Natural killer cell (primary cell): Measurements from ENCODE around the gene FRMD4A. TPM values are rescaled to one million over a fixed set of nuclear protein-coding genes. Genes with fewer than 3 reads are reported as not detected.

ENCODE experiments used
- ATAC-seq, 3 donors: fragments of 150-1000 bp in 2 of 3; fragments of 200-7000 bp in 1 of 3; cut with Tn5 transposase; 1 replicate in 1 of 3; 2 replicates in 2 of 3; pipeline ENCODE4 v1.10.0; 2021; ENCODE audit warnings: mild to moderate bottlenecking in 2 of 3, moderate library complexity in 2 of 3
- DNase-seq, 2 donors: peaks; one replicate each; pipeline versions ENCODE4 v3.0.0 to v3.0.0-alpha.2; 2013 to 2021; ENCODE audit warnings: mixed read lengths in 1 of 2
- H3K27ac ChIP-seq: one replicate; pipeline ENCODE4 v1.5.1; 2013; ENCODE audit warnings: mild to moderate bottlenecking, low read length
- H3K27me3 ChIP-seq: one replicate; pipeline ENCODE4 v1.6.1; 2013; ENCODE audit warnings: low read length; ENCODE audit not compliant: control insufficient read depth, insufficient read depth
- H3K36me3 ChIP-seq: one replicate; pipeline ENCODE4 v1.6.1; 2013; ENCODE audit warnings: low read length; ENCODE audit not compliant: control insufficient read depth, insufficient read depth
- H3K4me1 ChIP-seq: one replicate; pipeline ENCODE4 v1.6.1; 2013; ENCODE audit warnings: low read length; ENCODE audit not compliant: control insufficient read depth, insufficient read depth
- H3K4me3 ChIP-seq: one replicate; pipeline ENCODE4 v1.5.1; 2013; ENCODE audit warnings: low read length
- H3K9me3 ChIP-seq: one replicate; pipeline ENCODE4 v1.6.1; 2013; ENCODE audit warnings: low read length; ENCODE audit not compliant: control insufficient read depth, insufficient read depth
- H3K27ac Mint-ChIP-seq, 2 donors: one replicate each; pipeline ENCODE4 v1.8.0; 2022; ENCODE audit warnings: mild to moderate bottlenecking in 2 of 2, mixed read lengths in 2 of 2, moderate library complexity in 1 of 2
- H3K27me3 Mint-ChIP-seq, 2 donors: one replicate each; pipeline ENCODE4 v1.8.0; 2022; ENCODE audit warnings: low read depth in 2 of 2, mixed read lengths in 2 of 2
- H3K36me3 Mint-ChIP-seq: one replicate; pipeline ENCODE4 v1.8.0; 2022; ENCODE audit warnings: mixed read lengths
- H3K4me1 Mint-ChIP-seq, 2 donors: one replicate each; pipeline ENCODE4 v1.8.0; 2022; ENCODE audit warnings: mixed read lengths in 2 of 2
- H3K4me3 Mint-ChIP-seq: one replicate; pipeline ENCODE4 v1.8.0; 2022; ENCODE audit warnings: mild to moderate bottlenecking, moderate library complexity, mixed read lengths
- H3K9me3 Mint-ChIP-seq, 2 donors: one replicate each; pipeline ENCODE4 v1.8.0; 2022; ENCODE audit warnings: mixed read lengths in 2 of 2
- CTCF ChIP-seq: fragments of 200-600 bp; IDR thresholded peaks from one replicate; pipeline ENCODE4 v1.8.0; 2022; ENCODE audit warnings: antibody characterized with exemption
- WGBS: methylation state at CpG from one replicate; pipeline ENCODE4 v1.1.7; 2013; ENCODE audit warnings: missing lambda C conversion rate; ENCODE audit not compliant: insufficient coverage; 5-methylcytosine and 5-hydroxymethylcytosine counted together
- intact Hi-C: fragments of 100-400 bp; cut with micrococcal nuclease; formaldehyde crosslinking; loops from one replicate; pipeline ENCODE4 v1.14.2; 2022
- total RNA-seq, 4 donors: library from RNA; stranded (reverse); fragments of 120-200 nt in 1 of 4; gene quantifications; one replicate each; pipeline versions ENCODE4 v1.2.3 to v1.2.4, GENCODE V29; 2013 to 2022

Gene FRMD4A
- total RNA-seq, 3 donors from 2014 or later (not counting 1 experiment from before 2014, with no cell fraction given), result 0.36 to 0.38 TPM; not detected in 1

- intact Hi-C loops, result no loop called here
- peaks cover 28 to 41% of the 10 kb centered on the region in 2 donors for H3K27me3 Mint-ChIP-seq
- TF ChIP-seq CTCF, result no peak
- peaks cover 0 to 19% of the 10 kb centered on the region in 2 donors for H3K4me1 Mint-ChIP-seq
- H3K9me3 Mint-ChIP-seq, result no peaks in the 10 kb centered on the region
- H3K4me3 Mint-ChIP-seq, result no peak overlapping the region
- ATAC-seq (no peak), DNase-seq (no peak)
- no peak overlapping the region for H3K4me3 ChIP-seq
- peaks cover 9% of the 10 kb centered on the region for H3K4me1 ChIP-seq
- no peak overlapping the region for H3K27ac ChIP-seq
- WGBS, result 81% methylated on average over 10 of the region's 10 CpGs
- no peaks in the 10 kb centered on the region for H3K36me3 ChIP-seq
- H3K36me3 Mint-ChIP-seq, result no peaks in the 10 kb centered on the region
- H3K27me3 ChIP-seq, result no peaks in the 10 kb centered on the region
- H3K9me3 ChIP-seq, result no peaks in the 10 kb centered on the region
- no peak overlapping the region for H3K27ac Mint-ChIP-seq
Measured at GRCh38 chr10:13706604-13707003, 624.1 kb downstream of the FRMD4A start.

- DNase-seq (no peak), ATAC-seq (no peak)
- H3K27ac ChIP-seq, result no peak overlapping the region
- H3K9me3 ChIP-seq, result no peaks in the 10 kb centered on the region
- H3K27me3 ChIP-seq, result no peaks in the 10 kb centered on the region
- H3K4me1 ChIP-seq, result peaks cover 9% of the 10 kb centered on the region
- Mint-ChIP-seq H3K27me3 (peaks cover 28 to 41% of the 10 kb centered on the region in 2 donors), H3K9me3 (no peaks in the 10 kb centered on the region), H3K36me3 (no peaks in the 10 kb centered on the region), H3K27ac (no peak overlapping the region), H3K4me3 (no peak overlapping the region), H3K4me1 (peaks cover 0 to 19% of the 10 kb centered on the region in 2 donors)
- H3K4me3 ChIP-seq, result no peak overlapping the region
- no peaks in the 10 kb centered on the region for H3K36me3 ChIP-seq
- 87% methylated on average over 3 of the region's 4 CpGs for WGBS
- TF ChIP-seq CTCF, result no peak
- intact Hi-C loops, result no loop called here
Measured at GRCh38 chr10:13706175-13706574, 624.5 kb downstream of the FRMD4A start.

- Histone ChIP-seq H3K27ac (no peak overlapping the region), H3K4me1 (peaks cover 9% of the 10 kb centered on the region), H3K4me3 (no peak overlapping the region), H3K36me3 (no peaks in the 10 kb centered on the region), H3K9me3 (no peaks in the 10 kb centered on the region), H3K27me3 (no peaks in the 10 kb centered on the region)
- intact Hi-C loops, result no loop called here
- no peak for TF ChIP-seq CTCF
- DNase-seq (no peak), ATAC-seq (no peak)
- whole genome bisulfite sequencing, result 92% methylated on average over 10 of the region's 10 CpGs
- peaks cover 0 to 19% of the 10 kb centered on the region in 2 donors for H3K4me1 Mint-ChIP-seq
- H3K9me3 Mint-ChIP-seq, result no peaks in the 10 kb centered on the region
- no peak overlapping the region for H3K4me3 Mint-ChIP-seq
- H3K27me3 Mint-ChIP-seq, result peaks cover 28 to 41% of the 10 kb centered on the region in 2 donors
- H3K27ac Mint-ChIP-seq, result no peak overlapping the region
- H3K36me3 Mint-ChIP-seq, result no peaks in the 10 kb centered on the region
Measured at GRCh38 chr10:13705526-13706174, 625.1 kb downstream of the FRMD4A start.

GRCh38 chr10:13704964-13705363 is 625.8 kb downstream of the FRMD4A start:
- H3K9me3 ChIP-seq, result no peaks in the 10 kb centered on the region
- Mint-ChIP-seq H3K27ac (no peak overlapping the region), H3K27me3 (peaks cover 25 to 41% of the 10 kb centered on the region in 2 donors), H3K4me3 (no peak overlapping the region), H3K9me3 (no peaks in the 10 kb centered on the region), H3K36me3 (no peaks in the 10 kb centered on the region), H3K4me1 (peaks cover 0 to 19% of the 10 kb centered on the region in 2 donors)
- no peaks in the 10 kb centered on the region for H3K27me3 ChIP-seq
- H3K36me3 ChIP-seq, result no peaks in the 10 kb centered on the region
- H3K27ac ChIP-seq, result no peak overlapping the region
- 65% methylated on average over 11 of the region's 11 CpGs for WGBS
- H3K4me1 ChIP-seq, result peaks cover 9% of the 10 kb centered on the region
- DNase-seq (no peak), ATAC-seq (no peak)
- intact Hi-C loops, result no loop called here
- no peak overlapping the region for H3K4me3 ChIP-seq
- TF ChIP-seq CTCF, result no peak
